T-helper 1 cell treated with Interleukin-12 subunit alpha and Interleukin-12 subunit beta and Interleukin-4 antibody, amounts not matched to agents 30 μg/mL and 1 μg/mL, for 36 hours (primary cell): ENCODE results near the gene ACTR8.

ENCODE experiments used
- H3K27ac Mint-ChIP-seq: one replicate; pipeline ENCODE4 v1.8.0; 2021; ENCODE audit warnings: mild to moderate bottlenecking, mixed read lengths
- H3K27me3 Mint-ChIP-seq: one replicate; pipeline ENCODE4 v1.8.0; 2021; ENCODE audit warnings: low read depth, mixed read lengths
- H3K36me3 Mint-ChIP-seq: one replicate; pipeline ENCODE4 v1.8.0; 2021; ENCODE audit warnings: low read depth, mixed read lengths
- H3K4me1 Mint-ChIP-seq: one replicate; pipeline ENCODE4 v1.8.0; 2021; ENCODE audit warnings: low read depth, mixed read lengths
- H3K4me3 Mint-ChIP-seq: one replicate; pipeline ENCODE4 v1.8.0; 2021; ENCODE audit warnings: mild to moderate bottlenecking, moderate library complexity, mixed read lengths
- H3K9me3 Mint-ChIP-seq: one replicate; pipeline ENCODE4 v1.8.0; 2021; ENCODE audit warnings: mixed read lengths

The ACTR8 gene

GRCh38 chr3:53833700-53834099 is 48.3 kb downstream of the ACTR8 start:
- no peaks in the 10 kb centered on the region for H3K36me3 Mint-ChIP-seq
- no peaks in the 10 kb centered on the region for H3K9me3 Mint-ChIP-seq
- no peak overlapping the region for H3K27ac Mint-ChIP-seq
- H3K4me3 Mint-ChIP-seq, result no peak overlapping the region
- H3K27me3 Mint-ChIP-seq, result no peaks in the 10 kb centered on the region
- no peaks in the 10 kb centered on the region for H3K4me1 Mint-ChIP-seq

GRCh38 chr3:53833053-53833645 is 48.8 kb downstream of the ACTR8 start:
- no peak overlapping the region for H3K4me3 Mint-ChIP-seq
- no peaks in the 10 kb centered on the region for H3K4me1 Mint-ChIP-seq
- no peak overlapping the region for H3K27ac Mint-ChIP-seq
- no peaks in the 10 kb centered on the region for H3K9me3 Mint-ChIP-seq
- H3K36me3 Mint-ChIP-seq, result no peaks in the 10 kb centered on the region
- H3K27me3 Mint-ChIP-seq, result no peaks in the 10 kb centered on the region

- Mint-ChIP-seq H3K4me1 (no peaks in the 10 kb centered on the region), H3K27ac (no peak overlapping the region), H3K27me3 (peaks cover 16% of the 10 kb centered on the region), H3K9me3 (no peaks in the 10 kb centered on the region), H3K4me3 (no peak overlapping the region), H3K36me3 (no peaks in the 10 kb centered on the region)
Observed at GRCh38 chr3:53830944-53831343, 51.0 kb downstream of the ACTR8 start.

GRCh38 chr3:53829605-53830004 is 52.3 kb downstream of the ACTR8 start:
- Mint-ChIP-seq H3K9me3 (no peaks in the 10 kb centered on the region), H3K27ac (no peak overlapping the region), H3K4me3 (no peak overlapping the region), H3K27me3 (peaks cover 16% of the 10 kb centered on the region), H3K36me3 (no peaks in the 10 kb centered on the region), H3K4me1 (no peaks in the 10 kb centered on the region)

- H3K9me3 Mint-ChIP-seq, result no peaks in the 10 kb centered on the region
- no peak overlapping the region for H3K27ac Mint-ChIP-seq
- H3K27me3 Mint-ChIP-seq, result peaks cover 16% of the 10 kb centered on the region
- H3K4me3 Mint-ChIP-seq, result no peak overlapping the region
- H3K36me3 Mint-ChIP-seq, result no peaks in the 10 kb centered on the region
- no peaks in the 10 kb centered on the region for H3K4me1 Mint-ChIP-seq
Observed at GRCh38 chr3:53828581-53828980, 53.4 kb downstream of the ACTR8 start.

GRCh38 chr3:53826048-53826447 is 55.9 kb downstream of the ACTR8 start:
- H3K4me1 Mint-ChIP-seq, result no peaks in the 10 kb centered on the region
- no peak overlapping the region for H3K27ac Mint-ChIP-seq
- H3K36me3 Mint-ChIP-seq, result no peaks in the 10 kb centered on the region
- peaks cover 16% of the 10 kb centered on the region for H3K27me3 Mint-ChIP-seq
- H3K4me3 Mint-ChIP-seq, result no peak overlapping the region
- H3K9me3 Mint-ChIP-seq, result no peaks in the 10 kb centered on the region

GRCh38 chr3:53824795-53825194 is 57.2 kb downstream of the ACTR8 start:
- Mint-ChIP-seq H3K9me3 (no peaks in the 10 kb centered on the region), H3K36me3 (no peaks in the 10 kb centered on the region), H3K27me3 (peaks cover 16% of the 10 kb centered on the region), H3K27ac (no peak overlapping the region), H3K4me1 (no peaks in the 10 kb centered on the region), H3K4me3 (no peak overlapping the region)

GRCh38 chr3:53823956-53824657 is 57.8 kb downstream of the ACTR8 start:
- Mint-ChIP-seq H3K4me3 (no peak overlapping the region), H3K27ac (no peak overlapping the region), H3K36me3 (no peaks in the 10 kb centered on the region), H3K9me3 (no peaks in the 10 kb centered on the region), H3K4me1 (no peaks in the 10 kb centered on the region), H3K27me3 (peaks cover 16% of the 10 kb centered on the region)

GRCh38 chr3:53823026-53823955 is 58.7 kb downstream of the ACTR8 start:
- Mint-ChIP-seq H3K4me3 (no peak overlapping the region), H3K4me1 (no peaks in the 10 kb centered on the region), H3K27me3 (peaks cover 16% of the 10 kb centered on the region), H3K36me3 (no peaks in the 10 kb centered on the region), H3K27ac (no peak overlapping the region), H3K9me3 (no peaks in the 10 kb centered on the region)

GRCh38 chr3:53822331-53822741 is 59.6 kb downstream of the ACTR8 start:
- no peaks in the 10 kb centered on the region for H3K36me3 Mint-ChIP-seq
- no peaks in the 10 kb centered on the region for H3K9me3 Mint-ChIP-seq
- H3K4me3 Mint-ChIP-seq, result no peak overlapping the region
- peaks cover 10% of the 10 kb centered on the region for H3K27me3 Mint-ChIP-seq
- peaks cover 3% of the 10 kb centered on the region for H3K4me1 Mint-ChIP-seq
- H3K27ac Mint-ChIP-seq, result no peak overlapping the region

- Mint-ChIP-seq H3K4me3 (no peak overlapping the region), H3K27ac (no peak overlapping the region), H3K36me3 (no peaks in the 10 kb centered on the region), H3K4me1 (peaks cover 3% of the 10 kb centered on the region), H3K9me3 (no peaks in the 10 kb centered on the region), H3K27me3 (peaks cover 7% of the 10 kb centered on the region)
Observed at GRCh38 chr3:53821631-53822121, 60.3 kb downstream of the ACTR8 start.

- no peaks in the 10 kb centered on the region for H3K36me3 Mint-ChIP-seq
- H3K9me3 Mint-ChIP-seq, result no peaks in the 10 kb centered on the region
- H3K4me3 Mint-ChIP-seq, result no peak overlapping the region
- peaks cover 3% of the 10 kb centered on the region for H3K4me1 Mint-ChIP-seq
- peaks cover under 1% of the 10 kb centered on the region for H3K27me3 Mint-ChIP-seq
- H3K27ac Mint-ChIP-seq, result no peak overlapping the region
Observed at GRCh38 chr3:53820756-53821580, 61.0 kb downstream of the ACTR8 start.

GRCh38 chr3:53820084-53820483 is 61.9 kb downstream of the ACTR8 start:
- H3K4me3 Mint-ChIP-seq, result no peak overlapping the region
- H3K4me1 Mint-ChIP-seq, result peaks cover 3% of the 10 kb centered on the region
- H3K9me3 Mint-ChIP-seq, result no peaks in the 10 kb centered on the region
- H3K27me3 Mint-ChIP-seq, result no peaks in the 10 kb centered on the region
- H3K36me3 Mint-ChIP-seq, result no peaks in the 10 kb centered on the region
- no peak overlapping the region for H3K27ac Mint-ChIP-seq
